Measurements from ENCODE around the gene MAML1.

Gene MAML1

DNA sequence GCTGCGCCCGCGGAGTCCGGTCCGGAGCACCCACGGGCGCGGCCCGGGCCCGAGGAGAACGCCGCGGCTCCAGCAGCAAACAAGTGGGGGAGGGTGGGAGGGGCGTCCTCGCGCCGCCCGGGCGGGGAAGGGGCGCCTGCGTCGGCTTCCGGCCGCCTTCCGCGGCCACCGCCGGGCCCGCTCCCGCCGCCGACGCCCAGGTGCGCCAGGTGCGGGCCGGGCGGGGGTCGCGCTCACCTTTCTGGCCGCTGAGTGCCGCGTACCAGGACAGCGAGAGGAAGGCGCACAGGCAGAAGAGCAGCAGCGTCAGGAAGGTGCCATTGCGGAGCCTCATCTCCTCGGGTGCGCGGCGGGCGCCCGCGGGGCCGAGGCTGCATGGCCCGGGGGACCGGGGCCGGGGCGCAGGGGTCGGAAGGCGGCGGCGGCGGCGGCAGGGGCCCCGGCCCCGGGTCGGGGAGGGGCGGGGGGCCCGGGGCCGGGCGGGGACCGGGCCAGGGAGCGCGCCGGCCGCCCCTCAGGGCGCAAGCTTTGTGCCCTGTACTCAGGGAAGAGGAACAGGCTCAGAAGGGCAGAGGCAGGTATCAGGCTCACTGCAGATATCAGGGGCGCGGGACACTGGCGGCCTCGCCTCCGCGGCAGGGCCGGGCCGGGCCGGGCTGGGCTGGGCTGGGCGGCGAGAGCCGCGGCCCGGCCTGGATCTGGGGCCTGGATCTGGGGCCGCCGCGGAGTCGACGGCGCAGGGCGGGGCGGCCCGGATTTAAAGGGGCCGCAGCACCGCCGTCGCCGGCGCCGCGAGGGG is 73.8 kb downstream of the MAML1 start, which contains the start of gene MGAT4B:
Gene MGAT4B, minus strand, starts transcription at position 617 of the 799 bp plus-strand sequence. Its CDS starts 283 bp downstream, at position 334.
- DNase-seq: peak; percentile 90

GRCh38 chr5:179812135-179812825 is 79.7 kb downstream of the MAML1 start:
- no peak for DNase-seq

- no peak for DNase-seq
Observed at GRCh38 chr5:179812997-179813607, 80.5 kb downstream of the MAML1 start.

- no peak for DNase-seq
Observed at GRCh38 chr5:179814090-179814489, 81.5 kb downstream of the MAML1 start.

DNA sequence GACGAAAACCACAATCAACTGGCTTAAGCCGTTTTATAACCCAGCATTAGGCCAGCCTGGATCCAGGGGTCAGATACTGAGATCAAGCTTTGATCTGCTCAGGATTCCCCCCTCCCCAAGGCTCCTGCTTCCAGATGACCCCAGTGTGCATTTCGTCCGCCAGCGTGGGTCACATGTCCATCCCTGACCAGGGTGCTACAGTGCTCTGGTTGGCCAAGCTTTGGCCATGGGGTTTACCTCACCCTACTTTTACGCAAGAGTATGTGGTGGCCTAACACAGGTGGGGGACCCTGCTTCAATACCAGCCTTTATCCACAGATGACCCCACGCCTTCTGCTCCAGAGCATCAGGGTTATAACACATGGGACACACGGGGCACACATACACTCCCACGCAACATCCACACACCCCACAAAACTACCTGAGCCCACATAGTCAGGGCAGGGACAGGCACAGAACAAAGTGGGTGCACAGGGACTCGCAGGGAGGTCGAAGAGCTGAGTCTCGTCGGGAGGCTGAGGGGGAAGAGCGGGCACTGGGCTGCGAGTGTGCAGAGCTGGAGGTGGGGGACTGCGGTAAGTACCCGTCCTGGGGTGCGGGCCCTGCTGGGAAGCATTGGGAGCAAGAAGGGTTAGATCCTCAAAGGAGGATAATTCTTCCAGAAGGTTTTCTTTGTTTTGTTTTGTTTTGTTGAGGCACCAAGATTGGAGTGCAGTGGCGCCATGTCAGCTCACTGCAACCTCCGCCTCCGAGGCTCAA is 83.0 kb downstream of the MAML1 start:
- no peak for DNase-seq

GRCh38 chr5:179816401-179816795 is 83.8 kb downstream of the MAML1 start:
- DNase-seq: no peak

DNA sequence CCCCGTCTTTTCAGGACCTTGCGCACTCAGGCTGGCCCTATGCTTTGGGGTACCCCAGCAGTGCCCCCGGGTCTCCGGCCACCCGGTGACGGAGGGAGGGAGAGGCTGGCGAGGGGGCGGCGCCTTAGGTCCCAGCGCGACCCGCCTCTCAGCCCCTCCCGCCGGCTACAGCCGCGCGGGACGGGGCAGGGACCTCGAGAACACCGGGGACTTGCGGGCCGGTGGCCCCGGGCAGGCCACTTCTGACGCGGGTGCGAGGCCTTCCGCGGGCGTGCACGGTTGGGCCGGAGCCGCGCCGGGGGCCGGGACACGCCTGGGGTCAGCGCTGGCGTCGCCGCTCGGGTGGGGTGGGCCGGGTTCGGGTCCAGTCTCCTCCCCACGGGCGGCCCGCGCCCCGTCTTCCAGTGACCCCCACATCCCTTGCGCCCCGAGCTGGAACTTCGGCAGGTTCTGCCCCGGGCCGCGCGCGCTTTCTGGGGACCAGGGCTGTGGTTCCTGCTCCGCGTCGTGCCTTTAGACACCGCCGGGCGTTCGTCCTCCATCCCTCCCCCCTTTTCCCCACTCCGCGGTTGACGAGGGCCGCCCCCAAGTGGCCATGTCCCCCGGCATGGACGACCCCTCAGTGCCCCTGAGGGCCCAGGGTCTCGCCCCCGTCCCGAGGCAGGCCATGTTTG is 84.3 kb downstream of the MAML1 start:
- peak; percentile 69 for DNase-seq

DNA sequence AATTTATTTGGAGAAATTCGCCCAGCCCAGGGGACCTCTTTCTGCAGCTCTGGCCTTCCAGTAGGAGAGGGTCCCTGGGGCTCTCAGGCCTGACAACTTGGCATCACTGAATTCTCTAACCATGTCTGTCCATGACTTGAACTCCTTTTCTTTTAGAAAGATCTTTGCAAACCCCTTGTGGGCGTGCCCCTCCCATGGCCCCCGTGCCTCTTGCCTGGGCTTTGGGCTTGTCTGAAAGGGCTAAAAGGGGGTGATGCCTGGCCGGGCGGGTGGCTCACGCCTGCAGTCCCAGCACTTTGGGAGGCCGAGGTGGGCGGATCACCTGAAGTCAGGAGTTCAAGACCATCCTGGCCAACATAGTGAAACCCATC is 84.8 kb downstream of the MAML1 start:
- no peak for DNase-seq

DNA sequence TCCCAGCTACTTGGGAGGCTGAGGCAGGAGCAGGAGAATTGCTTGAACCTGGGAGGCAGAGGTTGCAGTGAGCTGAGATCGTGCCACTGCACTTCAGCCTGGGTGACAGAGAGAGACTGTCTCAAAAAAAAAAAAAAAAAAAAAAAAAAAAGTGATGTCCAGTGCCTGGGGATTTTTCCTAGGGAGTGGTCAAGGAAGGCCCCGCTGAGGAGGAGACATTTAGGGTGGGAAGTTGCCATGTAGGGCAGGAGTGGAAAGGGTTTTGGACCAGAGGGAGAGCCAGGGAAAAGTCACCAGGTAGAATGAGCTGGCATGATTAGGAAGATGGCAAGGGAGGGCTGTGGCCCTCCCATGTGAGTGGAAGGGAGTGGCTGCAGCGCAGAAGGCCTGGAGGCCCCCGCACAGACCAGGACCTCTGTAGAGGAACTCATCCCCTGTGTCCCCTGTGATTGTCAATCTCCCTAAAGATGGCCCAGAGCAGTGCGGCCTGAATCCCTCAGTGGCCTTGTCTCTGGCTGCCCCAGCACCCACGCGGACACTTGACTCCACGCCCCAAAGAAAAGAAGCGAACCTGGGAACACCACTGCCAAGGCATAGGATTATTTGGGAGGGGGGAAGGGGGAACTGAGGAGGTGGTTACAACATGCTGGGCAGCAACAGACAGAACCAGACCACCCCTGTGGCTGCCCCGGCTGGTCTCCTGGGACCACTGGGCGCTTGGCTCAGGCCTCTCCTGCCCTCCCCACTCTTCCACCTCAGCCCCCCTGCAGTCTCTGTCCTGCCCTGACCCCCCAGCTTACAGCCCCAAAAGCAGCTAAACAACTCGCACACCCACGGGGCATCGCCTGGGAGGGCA is 85.5 kb downstream of the MAML1 start:
- peak; percentile 59 for DNase-seq

- peak; percentile 97 for DNase-seq
Observed at GRCh38 chr5:179818746-179819295, 86.2 kb downstream of the MAML1 start.

DNA sequence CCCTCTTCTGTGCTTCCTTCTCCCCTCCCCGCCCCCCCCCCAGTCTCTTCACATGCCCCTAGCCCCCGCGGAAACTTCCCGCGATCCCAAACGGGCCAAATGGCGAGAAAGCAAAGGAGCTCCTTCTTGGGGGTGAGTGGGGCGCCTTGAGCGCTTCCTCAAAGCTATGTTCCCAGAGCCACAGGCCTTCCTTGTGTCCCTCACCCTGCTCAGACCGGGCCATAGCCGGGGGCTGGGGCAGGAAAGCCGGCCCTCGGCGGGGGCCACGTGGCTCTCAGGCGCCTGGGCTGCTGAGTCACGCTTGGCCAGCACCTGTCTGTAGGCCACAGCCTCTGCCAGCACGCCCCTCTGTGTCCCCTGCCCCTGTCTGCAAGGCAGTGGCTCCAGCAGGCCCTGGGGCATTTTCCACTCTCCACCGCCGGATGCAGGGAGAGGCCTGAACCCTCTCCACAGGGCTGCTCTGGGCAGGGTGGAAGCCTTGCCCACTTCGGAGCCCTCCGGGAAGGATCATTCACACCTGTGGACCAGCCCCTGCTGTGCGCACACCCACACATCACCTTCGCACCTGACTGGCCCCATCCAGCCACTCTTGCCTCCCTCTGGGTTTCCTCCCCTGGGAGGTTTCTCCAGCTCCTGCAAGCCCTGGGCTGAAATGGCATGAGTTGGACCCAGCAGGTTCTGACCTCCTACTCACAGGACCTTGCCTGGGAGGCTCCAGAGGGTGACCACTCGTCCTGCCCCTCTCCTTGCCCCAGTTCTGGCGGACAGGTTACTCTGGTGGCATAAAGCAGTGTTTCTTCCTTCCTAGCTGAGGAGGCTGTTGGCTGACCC is 86.9 kb downstream of the MAML1 start:
- peak; percentile 92 for DNase-seq

- peak; percentile 65 for DNase-seq
Observed at GRCh38 chr5:179820127-179820482, 87.5 kb downstream of the MAML1 start.

- peak; percentile 92 for DNase-seq
Observed at GRCh38 chr5:179820483-179821297, 88.1 kb downstream of the MAML1 start, which contains the start of gene SQSTM1. Gene SQSTM1, plus strand, starts transcription at chr5:179820905. Its CDS starts 32 bp downstream, at chr5:179820937.

DNA sequence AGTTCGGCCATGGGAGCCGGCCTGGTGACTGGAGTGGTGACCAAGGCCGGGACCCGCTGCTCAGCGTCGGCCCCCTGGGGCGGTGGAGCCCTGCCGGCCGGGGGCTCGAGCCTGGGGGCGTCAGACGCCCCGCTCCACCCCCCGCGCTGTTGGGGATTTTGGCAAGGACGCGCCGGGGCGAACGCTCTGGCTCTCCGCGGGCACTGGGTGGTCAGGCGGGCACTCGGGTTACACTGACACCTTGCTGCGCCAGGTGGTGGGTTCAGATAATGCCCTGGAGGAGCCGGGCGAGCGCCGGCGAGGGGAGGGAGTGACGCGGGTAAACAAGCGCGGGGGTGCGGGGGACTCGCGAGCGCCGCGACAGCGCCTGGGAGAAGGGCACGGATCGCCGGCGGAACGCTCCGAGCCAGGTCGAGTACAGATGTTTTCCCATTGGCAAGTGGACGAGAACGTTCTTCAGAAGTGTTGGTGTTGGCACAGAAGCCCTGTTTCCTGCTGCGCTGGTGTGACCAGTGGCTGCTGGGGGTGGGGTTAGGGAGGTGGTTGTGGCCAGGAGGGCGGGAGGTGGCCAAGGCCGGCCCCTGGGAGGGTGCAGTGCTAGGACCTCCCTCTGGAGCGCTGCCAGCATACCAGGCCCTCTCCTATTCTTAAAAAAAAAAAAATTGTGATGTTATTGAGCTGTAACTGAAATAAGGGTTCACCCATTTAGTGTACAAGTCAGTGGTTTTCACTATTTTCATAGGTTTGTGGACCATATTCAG is 88.9 kb downstream of the MAML1 start:
- peak; percentile 96 for DNase-seq

- no peak for DNase-seq
Observed at GRCh38 chr5:179822059-179822432, 89.4 kb downstream of the MAML1 start.

DNA sequence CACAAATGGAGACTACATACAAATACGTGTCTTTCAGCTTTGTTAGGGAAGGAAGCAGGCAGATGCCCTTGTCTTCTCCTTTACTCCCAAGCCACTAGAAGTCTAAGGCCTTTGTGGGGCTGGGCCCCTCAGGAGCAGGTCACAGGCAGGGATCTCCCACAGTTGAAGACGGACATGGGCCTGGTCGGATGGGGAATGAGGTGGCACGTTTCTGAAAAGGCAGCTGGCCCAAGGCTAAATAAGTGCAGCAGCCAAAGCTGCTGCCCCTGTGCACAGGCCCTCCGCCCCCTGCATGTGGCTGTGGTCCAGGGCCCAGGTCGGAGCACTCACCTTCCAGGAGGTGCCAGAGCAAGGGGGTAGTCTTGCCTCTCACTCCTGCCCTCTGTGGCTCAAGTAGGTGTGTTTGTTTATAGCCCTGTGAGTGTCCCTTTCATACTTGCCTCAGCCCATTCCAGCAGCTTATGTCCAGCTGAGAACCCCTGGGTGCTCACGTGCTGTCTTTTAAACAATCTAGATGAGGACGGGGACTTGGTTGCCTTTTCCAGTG is 89.9 kb downstream of the MAML1 start:
- DNase-seq: no peak

DNA sequence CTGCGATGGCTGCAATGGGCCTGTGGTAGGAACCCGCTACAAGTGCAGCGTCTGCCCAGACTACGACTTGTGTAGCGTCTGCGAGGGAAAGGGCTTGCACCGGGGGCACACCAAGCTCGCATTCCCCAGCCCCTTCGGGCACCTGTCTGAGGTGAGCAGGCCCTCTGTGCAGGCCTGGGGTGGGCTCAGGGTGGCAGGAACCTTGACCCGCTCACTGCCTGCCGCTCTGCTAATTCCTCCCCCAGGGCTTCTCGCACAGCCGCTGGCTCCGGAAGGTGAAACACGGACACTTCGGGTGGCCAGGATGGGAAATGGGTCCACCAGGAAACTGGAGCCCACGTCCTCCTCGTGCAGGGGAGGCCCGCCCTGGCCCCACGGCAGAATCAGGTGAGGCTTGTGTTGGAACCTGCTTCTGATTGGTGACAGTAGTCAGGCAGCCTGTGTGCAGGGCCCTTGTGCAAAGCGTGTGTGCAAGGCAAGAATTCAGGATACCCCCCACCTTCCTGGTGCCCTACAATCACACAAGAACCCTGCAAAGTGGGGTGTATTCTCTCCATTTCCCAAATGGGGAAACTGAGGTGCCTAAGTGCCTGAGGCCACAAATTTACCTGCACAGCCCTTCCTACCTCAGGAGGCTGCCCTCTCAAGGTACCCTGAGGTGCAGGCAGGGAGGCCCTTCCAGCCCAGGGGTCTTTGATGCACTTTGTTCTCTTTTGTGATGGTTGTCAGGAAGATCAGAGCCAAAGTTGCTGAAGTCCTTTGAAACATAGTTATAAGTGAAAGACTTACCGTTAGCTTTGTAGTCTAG is 91.5 kb downstream of the MAML1 start:
- DNase-seq: no peak
